COLO668 (cell line): ENCODE results near the gene DEFB129.
"Not testable (repeated sequence)": the region's sequence is repeated elsewhere in the genome, so short reads cannot be mapped to it uniquely, and the experiment has no call there.

Source experiments
- DNase-seq: peaks from one replicate; lab custom pipeline; 2025; ENCODE audit not compliant: unreplicated experiment; lab: John Stamatoyannopoulos, UW

DEFB129 gene

DNA sequence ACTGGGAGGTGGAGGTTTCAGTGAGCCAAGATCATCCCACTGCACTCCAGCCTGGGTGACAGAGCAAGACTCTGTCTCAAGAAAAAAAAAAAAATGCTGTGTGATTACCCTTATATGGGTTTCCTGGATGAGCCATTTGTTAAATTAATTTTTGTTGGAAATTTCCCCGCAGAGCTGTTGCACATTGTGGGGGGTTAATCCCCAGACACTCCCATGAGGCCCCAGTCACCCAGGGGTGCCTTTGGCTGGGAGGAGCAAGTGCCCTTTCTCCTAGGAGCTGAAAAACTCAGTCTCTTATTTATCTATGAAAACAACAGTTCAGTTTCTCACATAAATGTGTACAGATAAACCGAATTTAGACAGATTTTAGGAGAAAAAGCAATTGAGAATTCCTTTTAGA lies 25.7 kb downstream of the DEFB129 start:
- no peak for DNase-seq

DNA sequence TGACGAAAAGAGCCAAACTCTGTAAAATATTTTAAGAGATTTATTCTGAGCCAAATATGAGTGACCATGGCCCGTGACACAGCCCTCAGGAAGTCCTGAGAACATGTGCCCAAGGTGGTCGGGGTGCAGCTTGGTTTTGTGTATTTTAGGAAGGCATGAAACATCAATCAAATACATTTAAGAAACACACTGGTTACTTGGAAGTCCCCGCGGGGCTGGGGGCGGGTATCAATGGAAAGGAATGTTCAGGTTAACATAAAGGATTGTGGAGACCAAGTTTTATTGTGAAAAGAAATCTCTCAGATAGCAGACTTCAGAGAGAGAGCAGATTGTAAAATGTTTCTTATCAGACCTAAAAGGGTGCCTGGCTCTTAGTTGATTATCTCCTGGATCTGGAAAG lies 26.4 kb downstream of the DEFB129 start:
- DNase-seq = not testable (repeated sequence)

DNA sequence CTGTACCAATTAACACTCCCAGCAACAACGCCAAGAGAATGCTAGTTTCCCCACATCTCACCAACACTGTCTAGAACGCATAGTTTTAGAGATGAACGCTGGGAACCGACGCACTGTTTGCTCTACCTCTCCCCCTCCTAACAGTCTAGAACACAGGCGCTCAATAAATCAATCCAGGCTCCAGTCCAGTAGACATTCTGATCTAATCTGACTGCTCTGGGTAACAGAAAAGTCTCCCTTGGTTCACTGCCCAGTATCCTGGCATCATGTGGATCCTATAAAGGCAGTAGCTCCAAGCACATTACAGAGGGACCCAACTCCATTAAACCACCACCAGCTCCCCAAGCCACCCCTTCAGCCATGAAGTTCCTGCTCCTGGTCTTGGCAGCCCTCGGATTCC lies 30.4 kb downstream of the DEFB129 start, which contains the start of gene DEFB132:
Gene DEFB132 (plus strand): TSS at position 306 of the 400 bp plus-strand sequence. CDS start 55 bp downstream, at position 361.
- DNase-seq = no peak

DNA sequence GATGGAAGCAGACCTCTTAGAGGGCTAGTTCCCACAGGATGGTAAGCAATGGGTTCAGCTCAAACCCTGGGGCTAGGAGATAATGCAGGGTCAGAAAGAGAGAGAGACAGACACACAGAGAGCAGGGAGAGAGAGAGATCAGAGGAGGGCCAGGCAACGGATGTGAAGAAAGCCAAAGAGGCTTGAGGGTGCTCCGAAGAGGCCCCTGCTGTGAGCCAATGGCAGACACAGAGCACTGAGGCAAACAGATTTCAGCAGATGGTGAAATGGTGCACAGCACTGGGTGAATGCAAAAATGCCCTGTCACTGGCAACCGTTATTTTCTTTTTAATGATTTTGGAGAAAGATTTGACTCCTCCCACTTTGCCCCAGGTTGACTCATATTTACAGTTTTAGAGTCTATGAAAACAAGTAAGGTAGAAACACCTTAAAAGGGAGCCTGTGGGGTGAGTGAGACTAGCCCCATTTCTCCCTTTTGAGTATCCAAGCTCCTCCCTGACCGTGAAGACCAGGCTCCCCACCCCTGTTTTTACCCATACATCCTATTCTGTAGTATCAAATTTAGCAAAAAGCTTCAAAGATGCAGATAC lies 31.3 kb downstream of the DEFB129 start:
- DNase-seq = no peak

DNA sequence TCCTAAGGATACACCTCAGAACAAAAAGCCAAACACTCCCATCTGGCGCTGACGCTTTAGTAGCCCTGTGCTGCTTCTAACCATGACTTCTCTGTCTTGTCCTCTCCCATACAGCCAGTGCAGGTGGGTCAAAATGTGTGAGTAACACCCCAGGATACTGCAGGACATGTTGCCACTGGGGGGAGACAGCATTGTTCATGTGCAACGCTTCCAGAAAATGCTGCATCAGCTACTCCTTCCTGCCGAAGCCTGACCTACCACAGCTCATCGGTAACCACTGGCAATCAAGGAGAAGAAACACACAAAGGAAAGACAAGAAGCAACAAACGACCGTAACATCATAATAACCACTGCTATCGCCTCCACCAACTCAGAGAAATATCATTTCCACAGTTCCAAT lies 31.9 kb downstream of the DEFB129 start:
- no peak for DNase-seq

DNA sequence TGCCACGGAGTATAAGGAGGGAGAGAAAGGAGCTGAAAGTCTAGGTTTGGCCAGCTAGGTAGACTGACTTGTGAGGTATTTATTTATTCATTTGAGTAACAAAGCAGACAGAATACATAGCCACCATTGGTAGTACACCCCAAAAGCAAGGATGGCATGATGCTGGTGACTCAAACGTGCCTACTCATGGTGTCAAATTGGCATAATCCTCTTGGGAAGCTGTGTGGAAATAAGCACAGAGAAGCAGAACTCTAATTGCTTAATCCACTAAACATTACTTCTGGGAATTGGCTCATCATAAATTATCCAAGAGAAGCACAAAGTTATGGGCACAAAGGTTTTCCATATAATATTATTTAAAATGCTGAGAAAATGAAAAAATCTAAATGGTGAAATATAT lies 32.9 kb downstream of the DEFB129 start:
- no peak for DNase-seq

DNA sequence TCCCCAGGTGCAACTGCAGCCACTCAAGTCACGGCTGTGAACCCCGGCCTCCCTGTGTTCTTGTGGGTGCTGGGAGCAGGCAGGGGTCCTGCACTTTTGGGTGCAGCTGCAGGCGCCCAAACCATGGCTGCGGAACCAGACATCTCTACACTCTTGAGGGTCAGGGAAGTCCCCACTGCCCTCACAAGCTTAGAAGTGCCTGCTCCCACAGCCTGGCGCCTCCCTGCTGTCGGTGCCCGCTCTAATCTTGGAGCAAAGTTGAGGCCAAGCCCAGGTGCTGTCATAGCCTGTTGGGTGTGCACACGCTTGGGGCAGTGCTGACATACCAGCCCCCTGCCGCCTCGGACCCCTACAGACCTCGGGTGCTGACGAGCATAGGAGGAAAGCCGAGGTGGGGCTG lies 36.6 kb downstream of the DEFB129 start:
- DNase-seq = no peak

DNA sequence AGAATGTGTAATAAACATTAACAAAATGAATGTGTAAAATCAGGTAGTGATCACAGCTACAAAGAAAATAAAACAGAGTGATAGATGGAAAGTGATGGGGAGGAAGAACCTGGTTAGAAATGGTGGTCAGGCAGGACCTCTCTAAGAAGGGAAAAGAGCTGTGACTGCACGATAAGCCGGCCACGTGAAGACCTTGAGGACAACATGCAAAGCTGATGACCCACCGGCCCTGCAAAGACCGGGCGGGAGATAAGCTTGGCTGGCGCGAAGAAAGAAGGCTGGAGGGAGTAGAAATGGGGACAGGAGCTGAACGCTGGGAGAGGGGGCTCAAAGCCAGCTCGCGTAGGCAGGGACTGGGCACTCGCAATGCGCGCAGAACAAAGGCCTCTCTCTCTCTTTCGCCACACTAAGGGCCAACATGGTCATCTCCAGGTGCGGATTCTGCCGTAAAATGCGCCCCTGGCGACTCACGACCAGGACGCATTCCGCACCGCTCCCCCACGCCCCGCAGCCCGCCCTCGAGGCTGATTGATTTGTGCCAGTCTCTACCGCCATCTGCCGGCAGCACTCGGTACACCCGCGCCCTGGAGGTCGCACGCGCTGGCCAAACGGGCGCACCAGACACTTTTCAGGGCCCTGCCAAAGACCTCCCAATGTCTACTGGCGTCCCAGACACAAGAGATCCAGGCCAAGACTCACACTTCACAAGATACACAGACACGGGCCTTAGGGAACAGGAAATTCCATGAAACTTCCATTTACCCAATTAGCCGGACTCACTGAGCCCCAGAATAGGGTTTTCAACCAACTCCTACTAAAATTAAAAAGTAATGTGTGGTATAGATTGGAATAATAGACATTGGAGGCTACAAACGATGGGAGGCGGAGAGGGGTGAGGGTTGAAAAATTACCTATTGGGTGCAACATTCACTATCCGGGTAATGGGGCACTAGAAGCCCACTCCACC lies 39.8 kb downstream of the DEFB129 start:
- DNase-seq = peak; percentile 85

DNA sequence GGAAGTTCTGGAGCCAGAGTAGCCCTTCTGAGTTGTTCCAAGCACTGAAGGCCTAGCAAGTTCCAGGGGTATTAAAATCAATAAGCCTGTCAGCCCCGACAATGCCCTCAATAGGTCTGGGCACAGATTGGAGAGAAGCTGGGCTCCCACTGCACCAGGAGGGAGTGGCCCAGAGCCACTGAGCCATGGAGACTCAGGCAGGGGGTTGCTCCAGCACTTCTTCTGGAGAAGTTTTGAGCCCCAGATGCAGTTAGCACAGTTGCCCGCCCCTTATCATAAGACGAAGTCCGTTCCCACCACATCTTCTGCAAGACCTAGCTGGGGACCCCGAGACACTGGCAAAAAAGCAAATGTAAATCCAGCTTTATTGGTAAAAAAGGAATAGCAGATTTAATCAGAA lies 43.5 kb downstream of the DEFB129 start:
- DNase-seq = no peak

DNA sequence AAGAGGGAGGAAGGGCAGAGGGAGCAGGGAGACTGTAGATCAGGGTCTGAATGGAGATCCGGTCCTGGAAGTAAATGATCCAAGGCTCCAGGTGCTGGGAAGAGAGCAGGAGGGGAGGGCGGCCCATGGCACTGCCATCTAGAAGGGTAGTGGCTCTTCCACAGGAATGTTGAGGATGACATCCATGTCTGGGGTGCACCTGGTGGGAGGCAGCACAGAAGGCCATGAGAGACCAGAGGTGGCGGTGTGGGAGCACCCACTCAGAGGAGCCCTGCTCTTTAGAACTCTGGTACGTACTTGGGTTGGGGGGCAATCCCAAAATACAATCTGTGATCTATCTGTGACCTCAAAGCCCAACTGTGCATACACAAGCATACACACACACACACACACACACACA lies 44.0 kb downstream of the DEFB129 start:
- DNase-seq = no peak

DNA sequence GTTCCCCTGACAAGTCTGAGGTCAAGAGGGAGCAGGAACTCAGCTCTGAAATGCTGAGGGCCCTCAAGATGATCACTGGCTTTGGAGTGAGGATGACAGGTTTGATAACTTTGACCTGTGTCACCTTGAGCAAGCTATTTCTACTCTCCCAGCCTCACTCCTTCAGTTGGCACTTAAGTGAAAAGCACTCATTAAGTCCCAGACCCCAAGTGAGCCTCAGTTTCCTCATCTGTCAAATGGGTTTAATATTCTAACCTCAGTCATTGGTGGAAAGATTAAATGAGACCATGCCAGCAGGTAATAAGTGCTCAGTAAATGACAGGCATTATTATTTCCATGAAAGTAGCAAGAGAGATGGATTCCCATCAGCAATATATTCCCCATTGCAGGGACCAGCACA lies 44.5 kb downstream of the DEFB129 start:
- no peak for DNase-seq

DNA sequence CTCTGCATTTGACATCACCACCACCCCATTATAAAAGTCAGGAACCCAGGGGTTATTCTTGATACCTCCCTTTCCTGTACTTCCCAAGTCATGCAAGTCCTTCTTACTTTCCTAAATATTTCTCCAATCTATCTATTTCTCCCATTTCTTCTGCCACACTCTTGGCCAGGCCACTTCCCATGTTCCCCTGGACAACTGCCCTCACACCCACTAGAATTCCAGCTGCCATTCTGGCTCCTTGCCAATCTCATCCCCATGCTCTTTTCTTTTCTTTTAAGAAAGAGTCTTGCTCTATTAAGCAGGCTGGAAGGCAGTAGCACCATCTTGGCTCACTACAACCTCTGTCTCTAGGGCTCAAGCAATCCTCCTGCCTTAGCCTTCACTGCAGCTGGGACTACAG lies 45.7 kb downstream of the DEFB129 start:
- no peak for DNase-seq

DNA sequence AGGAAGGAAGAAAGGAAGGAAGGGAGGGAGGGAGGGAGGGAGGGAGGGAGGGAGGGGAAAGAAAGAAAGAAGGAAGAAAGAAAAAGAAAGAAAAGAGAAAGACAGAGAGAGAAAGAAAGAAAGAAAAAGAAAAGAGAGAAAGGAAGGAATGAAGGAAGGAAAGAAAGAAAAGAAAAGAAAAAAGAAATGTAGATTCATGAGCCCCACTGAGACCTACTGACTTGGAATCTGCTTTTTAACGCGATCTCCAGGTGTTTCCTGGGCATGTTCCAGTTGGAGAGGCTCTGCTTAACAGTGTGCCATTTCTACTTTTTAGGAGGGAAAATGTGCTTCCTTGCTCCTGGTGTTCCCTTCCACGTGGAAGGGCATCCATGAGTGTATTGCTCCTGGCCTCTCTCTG lies 46.8 kb downstream of the DEFB129 start:
- DNase-seq = no peak

DNA sequence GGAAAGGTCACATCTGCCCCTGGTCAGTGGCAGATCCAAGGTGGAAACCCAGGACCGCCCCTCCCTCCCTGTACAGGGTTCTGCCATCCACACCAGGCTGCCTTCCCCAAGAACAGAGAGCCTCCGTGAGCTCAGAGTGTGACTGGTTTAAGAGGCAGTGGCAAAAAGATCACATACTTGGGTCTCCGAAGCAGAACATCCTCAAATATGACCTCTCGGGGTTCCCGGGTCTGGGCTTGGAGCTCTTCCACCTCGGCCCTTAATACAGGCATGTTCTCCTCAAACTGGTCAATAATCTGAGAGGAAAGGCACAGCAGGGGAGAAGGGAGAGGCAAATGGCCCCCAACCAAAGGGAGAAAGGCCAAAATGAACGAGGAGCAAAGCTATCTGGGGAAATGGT lies 48.7 kb downstream of the DEFB129 start:
- no peak for DNase-seq

DNA sequence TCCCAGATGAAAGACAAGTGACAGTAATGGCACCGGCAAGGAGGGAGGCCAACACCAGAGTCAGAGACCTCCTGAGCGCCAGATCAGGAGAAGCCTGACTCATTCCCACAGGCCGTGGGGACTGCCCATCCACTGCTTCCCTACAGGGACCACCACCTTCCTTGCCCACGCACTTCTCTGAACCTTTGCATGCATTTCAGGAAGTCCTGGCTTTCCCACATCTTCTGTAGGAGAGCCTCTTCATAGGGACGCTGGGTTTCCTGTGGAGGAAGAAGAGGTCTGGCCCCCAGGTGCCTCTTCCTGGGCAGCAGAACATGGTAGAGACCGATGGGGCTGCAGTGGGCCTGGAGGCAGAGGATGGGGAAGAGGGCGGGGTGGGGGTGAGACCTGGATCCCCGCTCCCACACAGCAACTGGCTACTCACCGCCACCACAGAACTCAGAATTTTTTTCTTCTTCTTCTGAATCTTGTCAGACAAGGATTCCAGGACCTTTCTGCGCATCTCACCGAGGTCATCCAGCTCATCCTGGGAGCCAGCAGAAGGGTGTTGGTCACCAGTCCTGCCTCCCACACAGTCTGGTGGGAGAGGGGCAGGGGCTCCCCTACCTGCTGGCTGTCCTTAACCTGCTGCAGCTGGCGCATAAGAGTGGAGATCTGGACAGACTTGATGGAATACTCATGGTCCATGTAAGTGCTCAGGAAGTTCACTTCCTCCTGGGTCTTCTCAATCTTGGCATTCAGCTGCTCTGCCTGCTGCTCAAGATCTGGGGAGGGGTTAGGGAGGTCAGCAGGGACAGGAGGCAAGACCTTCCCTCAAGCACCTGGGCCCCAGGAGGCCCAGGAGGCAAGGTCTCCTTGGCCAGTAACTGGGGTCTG lies 49.8 kb downstream of the DEFB129 start:
- DNase-seq = no peak

DNA sequence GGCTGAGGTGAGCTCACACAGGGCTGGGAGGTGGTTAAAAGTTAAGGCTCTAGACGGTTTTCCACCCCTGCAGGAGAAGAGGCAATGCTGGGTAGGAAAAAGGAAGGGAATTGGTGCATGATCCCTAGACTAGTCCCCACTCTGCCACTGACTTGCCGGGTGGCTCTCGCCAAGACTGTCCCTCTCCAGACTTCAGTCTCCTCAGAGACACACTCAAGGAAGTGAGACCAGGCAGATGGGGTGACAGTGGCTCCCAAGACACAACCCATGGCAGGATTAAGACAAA lies 50.4 kb downstream of the DEFB129 start:
- DNase-seq = no peak

DNA sequence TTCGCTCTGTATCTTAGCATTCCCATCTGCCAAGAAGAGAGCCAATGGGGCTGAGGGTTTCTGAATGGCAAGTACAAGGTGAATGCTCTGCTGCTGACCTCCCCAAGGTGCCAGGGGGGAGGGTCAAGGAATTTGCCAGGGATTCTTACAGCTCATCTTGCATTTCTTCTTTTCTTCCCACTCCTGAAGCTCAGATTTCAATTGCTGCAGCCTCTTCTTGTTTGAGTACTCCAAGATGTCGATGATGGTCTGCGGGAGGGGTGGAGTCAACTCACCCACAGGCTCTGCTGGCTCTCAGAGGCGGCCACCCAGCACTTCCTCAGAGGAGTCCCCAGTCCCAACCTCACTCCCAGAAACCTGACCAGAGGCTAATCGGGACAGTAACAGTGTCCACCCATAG lies 51.1 kb downstream of the DEFB129 start:
- no peak for DNase-seq

DNA sequence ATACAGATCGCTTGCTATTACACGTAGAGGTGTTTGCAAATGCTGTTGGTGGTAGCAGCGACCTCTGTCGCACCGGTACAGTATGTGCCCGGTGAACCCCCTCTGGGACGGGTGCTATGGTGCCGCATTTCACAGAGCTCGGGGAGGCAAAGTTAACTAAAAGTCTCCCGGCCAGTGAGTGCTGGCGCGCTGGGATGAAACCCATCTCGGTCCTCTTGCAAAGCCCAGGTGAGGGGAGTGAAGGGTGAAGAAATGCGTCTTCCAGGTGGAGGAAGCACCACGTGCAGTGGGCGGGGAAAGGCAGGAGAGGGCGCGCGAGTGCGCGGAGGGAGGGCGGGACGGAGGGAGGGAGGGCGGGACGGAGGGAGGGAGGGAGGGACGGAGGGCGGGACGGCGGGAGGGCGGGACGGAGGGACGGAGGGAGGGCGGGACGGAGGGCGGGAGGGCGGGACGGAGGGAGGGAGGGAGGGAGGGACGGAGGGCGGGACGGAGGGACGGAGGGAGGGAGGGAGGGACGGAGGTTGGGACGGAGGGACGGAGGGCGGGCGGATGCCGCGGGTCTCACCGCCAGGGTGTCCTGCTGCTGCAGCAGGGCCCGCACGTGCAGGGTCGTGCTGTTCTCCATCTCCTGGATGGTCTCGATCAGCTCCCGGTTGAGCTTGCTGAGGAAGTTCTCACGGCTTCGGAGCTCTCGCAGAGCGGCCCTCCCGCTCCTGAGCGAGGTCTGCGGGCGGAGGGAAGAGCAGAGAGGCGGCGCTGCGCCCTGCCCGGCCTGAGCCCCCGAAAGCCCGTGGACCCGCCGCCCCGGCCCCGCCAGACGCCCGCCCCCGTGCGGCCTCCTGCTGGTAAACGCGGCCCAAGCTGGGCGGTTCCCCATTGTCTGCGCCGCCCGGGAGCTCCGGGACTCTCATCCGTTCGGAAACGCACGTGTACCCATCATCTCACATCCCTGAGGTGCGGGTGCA lies 51.8 kb downstream of the DEFB129 start:
- DNase-seq = no peak
